MM.1S (cell line): ENCODE results near the gene LDLRAD3.

ENCODE experiments used
- DNase-seq: peaks from one replicate; pipeline ENCODE4 v3.0.0-alpha.2; 2015
- H2AFZ ChIP-seq: fragments of 300-600 bp; sonication (generic); 2 replicates; pipeline ENCODE4 v1.6.0; 2016; ENCODE audit warnings: antibody characterized with exemption, low read length
- H3F3A ChIP-seq: fragments of 300-600 bp; sonication (generic); 2 replicates; pipeline ENCODE4 v1.6.1; 2016; ENCODE audit warnings: mild to moderate bottlenecking, antibody characterized with exemption, low read length, moderate library complexity, mixed read lengths; ENCODE audit not compliant: insufficient read depth
- H3K27ac ChIP-seq: fragments of 300-600 bp; sonication (generic); 2 replicates; pipeline ENCODE4 v1.5.1; 2016; ENCODE audit warnings: mild to moderate bottlenecking, low read length
- H3K27me3 ChIP-seq: fragments of 300-600 bp; sonication (generic); replicated peaks from 2 replicates; pipeline ENCODE4 v1.6.0; 2016; ENCODE audit warnings: low read length; ENCODE audit not compliant: insufficient read depth
- H3K36me3 ChIP-seq: fragments of 300-600 bp; sonication (generic); replicated peaks from 2 replicates; pipeline ENCODE4 v1.6.1; 2016; ENCODE audit warnings: mild to moderate bottlenecking, low read length, mixed read lengths; ENCODE audit not compliant: insufficient read depth
- H3K4me1 ChIP-seq: fragments of 300-600 bp; sonication (generic); 2 replicates; pipeline ENCODE4 v1.6.1; 2016; ENCODE audit warnings: low read length, mixed read lengths
- H3K4me2 ChIP-seq: fragments of 300-600 bp; sonication (generic); 2 replicates; pipeline ENCODE4 v1.6.0; 2016; ENCODE audit warnings: low read depth, low read length
- H3K4me3 ChIP-seq: fragments of 300-600 bp; sonication (generic); 2 replicates; pipeline ENCODE4 v1.5.1; 2016; ENCODE audit warnings: low read length, mixed read lengths
- H3K79me2 ChIP-seq: fragments of 300-600 bp; sonication (generic); 2 replicates; pipeline ENCODE4 v1.6.1; 2016; ENCODE audit warnings: mixed run types, low read length, mixed read lengths
- H3K9ac ChIP-seq: fragments of 300-600 bp; sonication (generic); 2 replicates; pipeline ENCODE4 v1.6.1; 2016; ENCODE audit warnings: low read length, mixed read lengths
- H3K9me2 ChIP-seq: fragments of 300-600 bp; sonication (generic); replicated peaks from 2 replicates; pipeline ENCODE4 v1.6.1; 2016; ENCODE audit warnings: mild to moderate bottlenecking, low read length, mixed read lengths; ENCODE audit not compliant: insufficient read depth
- H3K9me3 ChIP-seq: fragments of 300-600 bp; sonication (generic); replicated peaks from 2 replicates; pipeline ENCODE4 v1.6.1; 2016; ENCODE audit warnings: mild to moderate bottlenecking, low read length, mixed read lengths; ENCODE audit not compliant: insufficient read depth
- H4K20me1 ChIP-seq: fragments of 300-600 bp; sonication (generic); 2 replicates; pipeline ENCODE4 v1.6.1; 2016; ENCODE audit warnings: mild to moderate bottlenecking, low read length, moderate library complexity, mixed read lengths; ENCODE audit not compliant: insufficient read depth
- EZH2 ChIP-seq: fragments of 300-600 bp; sonication (generic); optimal IDR thresholded peaks from 2 replicates; pipeline ENCODE3; 2017; ENCODE audit warnings: low read depth, mild to moderate bottlenecking, antibody characterized with exemption, low read length, mixed read lengths
- EZH2phosphoT487 ChIP-seq: fragments of 300-600 bp; sonication (generic); IDR thresholded peaks from 2 replicates; pipeline ENCODE4 v1.6.1; 2018; ENCODE audit warnings: antibody characterized with exemption, low read length
- TF ChIP-seq, protein P1 (sequence below): fragments of 300-600 bp; sonication (generic); IDR thresholded peaks from 2 replicates; pipeline ENCODE4 v1.5.1; 2016; ENCODE audit warnings: antibody characterized with exemption, low read length, mixed read lengths

LDLRAD3 gene

DNA sequence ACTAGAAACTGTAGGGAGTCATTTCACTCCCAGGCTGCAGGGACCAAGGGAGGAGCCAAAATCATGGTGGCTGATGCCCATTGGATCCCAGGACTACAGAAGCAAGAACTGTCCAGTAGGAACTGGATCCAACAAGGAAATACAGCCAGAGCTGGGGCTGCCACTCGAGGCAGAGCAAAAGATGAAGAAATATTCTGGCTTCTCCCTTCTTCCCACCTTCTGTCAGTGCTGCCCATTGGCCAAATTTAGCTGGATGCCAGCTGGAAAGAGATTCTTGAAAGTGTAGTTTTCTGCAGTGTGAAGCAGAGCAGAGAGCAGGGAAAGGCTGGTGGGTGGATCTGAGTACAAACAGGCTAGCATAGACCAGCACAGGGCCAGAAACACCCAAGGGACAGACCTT is 299.8 kb downstream of the LDLRAD3 start:
- Histone ChIP-seq H3F3A (no peaks in the 10 kb centered on the region), H3K9me3 (no peaks in the 10 kb centered on the region), H3K79me2 (no peaks in the 10 kb centered on the region), H4K20me1 (no peaks in the 10 kb centered on the region), H3K27me3 (no peaks in the 10 kb centered on the region), H3K36me3 (no peaks in the 10 kb centered on the region), H3K27ac (no peak overlapping the region), H2AFZ (no peak overlapping the region), H3K9me2 (no peaks in the 10 kb centered on the region), H3K4me1 (no peaks in the 10 kb centered on the region), H3K4me3 (no peak overlapping the region), H3K4me2 (no peak overlapping the region), H3K9ac (no peak overlapping the region)
- TF ChIP-seq, protein P1, sequence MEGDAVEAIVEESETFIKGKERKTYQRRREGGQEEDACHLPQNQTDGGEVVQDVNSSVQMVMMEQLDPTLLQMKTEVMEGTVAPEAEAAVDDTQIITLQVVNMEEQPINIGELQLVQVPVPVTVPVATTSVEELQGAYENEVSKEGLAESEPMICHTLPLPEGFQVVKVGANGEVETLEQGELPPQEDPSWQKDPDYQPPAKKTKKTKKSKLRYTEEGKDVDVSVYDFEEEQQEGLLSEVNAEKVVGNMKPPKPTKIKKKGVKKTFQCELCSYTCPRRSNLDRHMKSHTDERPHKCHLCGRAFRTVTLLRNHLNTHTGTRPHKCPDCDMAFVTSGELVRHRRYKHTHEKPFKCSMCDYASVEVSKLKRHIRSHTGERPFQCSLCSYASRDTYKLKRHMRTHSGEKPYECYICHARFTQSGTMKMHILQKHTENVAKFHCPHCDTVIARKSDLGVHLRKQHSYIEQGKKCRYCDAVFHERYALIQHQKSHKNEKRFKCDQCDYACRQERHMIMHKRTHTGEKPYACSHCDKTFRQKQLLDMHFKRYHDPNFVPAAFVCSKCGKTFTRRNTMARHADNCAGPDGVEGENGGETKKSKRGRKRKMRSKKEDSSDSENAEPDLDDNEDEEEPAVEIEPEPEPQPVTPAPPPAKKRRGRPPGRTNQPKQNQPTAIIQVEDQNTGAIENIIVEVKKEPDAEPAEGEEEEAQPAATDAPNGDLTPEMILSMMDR = no peak
- TF ChIP-seq EZH2 (no peak), EZH2phosphoT487 (no peak)
- DNase-seq = no peak

DNA sequence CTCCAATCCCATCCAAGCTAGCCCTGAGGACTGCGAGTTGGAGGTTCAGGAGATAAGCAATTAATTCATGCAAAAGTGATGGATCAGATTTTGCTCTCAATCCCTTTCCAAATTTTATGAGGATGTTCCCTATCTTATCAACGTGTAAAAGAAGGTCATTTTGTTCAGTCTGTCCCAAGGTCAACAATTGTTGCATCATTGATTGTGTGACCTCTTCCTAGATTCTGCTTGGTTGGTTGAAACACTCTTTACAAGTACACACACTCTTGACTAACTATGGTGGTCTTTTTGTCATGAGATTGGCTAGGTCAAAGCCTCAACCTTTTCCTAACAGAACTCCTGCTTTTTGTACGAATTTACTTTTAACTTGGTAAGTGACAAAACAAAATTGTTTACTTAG is 303.6 kb downstream of the LDLRAD3 start:
- Histone ChIP-seq H3K4me2 (no peak overlapping the region), H3K4me1 (no peaks in the 10 kb centered on the region), H4K20me1 (no peaks in the 10 kb centered on the region), H3K79me2 (no peaks in the 10 kb centered on the region), H3K9me2 (no peaks in the 10 kb centered on the region), H3K9ac (no peak overlapping the region), H3K4me3 (no peak overlapping the region), H3K36me3 (no peaks in the 10 kb centered on the region), H3K9me3 (no peaks in the 10 kb centered on the region), H2AFZ (no peak overlapping the region), H3K27me3 (no peaks in the 10 kb centered on the region), H3K27ac (no peak overlapping the region), H3F3A (no peaks in the 10 kb centered on the region)
- no peak for DNase-seq
- TF ChIP-seq, protein P1 = no peak
- TF ChIP-seq EZH2phosphoT487 = no peak
- no peak for TF ChIP-seq EZH2

DNA sequence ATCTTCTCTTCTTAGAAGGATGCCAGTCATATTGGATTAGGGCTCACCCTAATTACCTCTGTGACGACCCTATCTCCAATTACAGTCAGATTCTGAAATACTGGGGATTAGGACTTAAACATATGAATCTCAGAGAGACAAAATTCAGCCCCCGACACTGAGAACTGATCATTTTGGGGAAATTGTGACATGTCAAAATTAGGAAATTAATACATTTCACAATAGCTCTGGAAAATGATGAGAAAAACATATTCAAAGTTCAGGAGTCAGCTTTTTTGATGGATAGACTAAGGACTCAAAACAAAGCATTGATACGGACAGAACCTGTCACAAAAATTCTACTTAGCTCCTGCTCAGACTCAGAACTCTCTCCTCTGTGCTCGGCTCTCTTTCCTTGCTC is 304.6 kb downstream of the LDLRAD3 start:
- no peaks in the 10 kb centered on the region for H3F3A ChIP-seq
- no peaks in the 10 kb centered on the region for H3K27me3 ChIP-seq
- no peak overlapping the region for H3K27ac ChIP-seq
- H3K9ac ChIP-seq = no peak overlapping the region
- no peaks in the 10 kb centered on the region for H3K79me2 ChIP-seq
- no peaks in the 10 kb centered on the region for H3K9me2 ChIP-seq
- no peak for DNase-seq
- H4K20me1 ChIP-seq = no peaks in the 10 kb centered on the region
- no peak overlapping the region for H2AFZ ChIP-seq
- H3K9me3 ChIP-seq = no peaks in the 10 kb centered on the region
- TF ChIP-seq, protein P1 = no peak
- TF ChIP-seq EZH2 (no peak), EZH2phosphoT487 (no peak)
- no peak overlapping the region for H3K4me3 ChIP-seq
- H3K4me1 ChIP-seq = no peaks in the 10 kb centered on the region
- no peaks in the 10 kb centered on the region for H3K36me3 ChIP-seq
- no peak overlapping the region for H3K4me2 ChIP-seq

DNA sequence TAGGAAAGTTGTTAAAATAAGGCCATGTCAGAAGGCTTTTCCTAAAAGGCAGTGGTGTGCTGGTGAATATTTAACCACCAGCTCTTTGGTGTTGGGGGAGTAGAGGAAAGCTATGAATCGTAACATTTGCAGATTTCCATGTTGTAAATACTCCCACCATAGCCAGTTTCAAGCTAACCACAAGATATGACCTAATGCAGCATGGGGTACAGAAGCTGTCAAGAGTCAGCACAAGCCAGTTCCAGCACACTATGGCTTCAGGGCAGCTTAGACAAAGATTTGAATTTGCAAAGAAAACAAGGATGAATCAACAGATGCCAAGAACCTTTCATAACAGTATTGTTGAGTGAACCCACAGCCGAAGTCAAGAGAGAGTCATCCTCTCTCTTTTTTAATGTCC is 305.4 kb downstream of the LDLRAD3 start:
- H3K9me2 ChIP-seq = no peaks in the 10 kb centered on the region
- no peak overlapping the region for H3K4me2 ChIP-seq
- no peaks in the 10 kb centered on the region for H3K36me3 ChIP-seq
- no peak overlapping the region for H2AFZ ChIP-seq
- H3K4me1 ChIP-seq = no peaks in the 10 kb centered on the region
- H3K27me3 ChIP-seq = no peaks in the 10 kb centered on the region
- no peak overlapping the region for H3K27ac ChIP-seq
- no peak for DNase-seq
- H3K79me2 ChIP-seq = no peaks in the 10 kb centered on the region
- TF ChIP-seq EZH2phosphoT487 (no peak), EZH2 (no peak)
- TF ChIP-seq, protein P1 = no peak
- no peaks in the 10 kb centered on the region for H3K9me3 ChIP-seq
- H4K20me1 ChIP-seq = no peaks in the 10 kb centered on the region
- H3K4me3 ChIP-seq = no peak overlapping the region
- H3F3A ChIP-seq = no peaks in the 10 kb centered on the region
- H3K9ac ChIP-seq = no peak overlapping the region
